OCI-LY3 (cell line): ENCODE measurements around the gene PRPSAP1.

ENCODE experiments used
- CTCF ChIP-seq: fragments of 200-600, 300-600 bp; sonication (generic); IDR thresholded peaks from 2 replicates; pipeline ENCODE4 v1.5.1; 2014; ENCODE audit warnings: antibody characterized with exemption, low read length, low read depth
- EZH2phosphoT487 ChIP-seq: fragments of 200-600 bp; shearing (Covaris generic); IDR thresholded peaks from 2 replicates; pipeline ENCODE4 v1.6.1; 2018; ENCODE audit warnings: antibody characterized with exemption, mixed run types, low read depth

GRCh38 chr17:76278268-76278908 lies 75.3 kb downstream of the PRPSAP1 start:
- no peak for TF ChIP-seq CTCF
- TF ChIP-seq EZH2phosphoT487: no peak
